Vagina (tissue), 2 donors: ENCODE measurements around the gene ACAP3.

Source experiments
- POLR2A ChIP-seq, 2 donors: fragments of 450-650 bp; IDR thresholded peaks; one replicate each; pipeline ENCODE4 v1.6.1; 2017; ENCODE audit warnings: antibody characterized with exemption in 2 of 2, mild to moderate bottlenecking in 2 of 2, moderate library complexity in 2 of 2
- POLR2AphosphoS5 ChIP-seq, 2 donors: sonication (generic); formaldehyde crosslinking; IDR thresholded peaks; one replicate each; pipeline ENCODE4 v1.9.0; 2017; ENCODE audit warnings: antibody characterized with exemption in 2 of 2, mild to moderate bottlenecking in 2 of 2, low read depth in 1 of 2; ENCODE audit not compliant: insufficient read depth in 1 of 2
- TF ChIP-seq, protein P1 (sequence below), 3 experiments: fragments of 450-650 bp in 2 of 3; fragments of 200-600 bp in 1 of 3; sonication (generic) in 1 of 3; IDR thresholded peaks; one replicate each; pipeline ENCODE4 v1.5.1; 2017 to 2019; ENCODE audit warnings: antibody characterized with exemption in 3 of 3, mild to moderate bottlenecking in 2 of 3, moderate library complexity in 2 of 3

DNA sequence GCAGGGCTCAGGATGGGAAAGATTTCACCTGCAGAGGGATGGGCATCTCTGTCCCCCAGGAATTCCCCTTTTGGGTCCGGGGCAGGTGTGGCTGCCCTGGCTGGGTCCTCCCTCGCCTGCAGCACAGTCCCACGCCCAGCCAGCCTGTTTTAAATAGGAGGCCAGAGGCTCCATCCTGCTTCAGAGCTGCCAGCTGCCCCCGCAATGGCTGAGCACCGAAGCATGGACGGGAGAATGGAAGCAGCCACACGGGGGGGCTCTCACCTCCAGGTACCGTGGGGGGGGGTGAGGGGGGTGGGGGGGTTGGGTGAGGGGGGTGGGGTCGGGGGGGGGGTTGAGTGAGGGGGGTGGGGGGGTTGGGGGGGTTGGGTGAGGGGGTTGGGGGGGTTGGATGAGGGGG is 23.9 kb downstream of the ACAP3 start:
- TF ChIP-seq, protein P1, sequence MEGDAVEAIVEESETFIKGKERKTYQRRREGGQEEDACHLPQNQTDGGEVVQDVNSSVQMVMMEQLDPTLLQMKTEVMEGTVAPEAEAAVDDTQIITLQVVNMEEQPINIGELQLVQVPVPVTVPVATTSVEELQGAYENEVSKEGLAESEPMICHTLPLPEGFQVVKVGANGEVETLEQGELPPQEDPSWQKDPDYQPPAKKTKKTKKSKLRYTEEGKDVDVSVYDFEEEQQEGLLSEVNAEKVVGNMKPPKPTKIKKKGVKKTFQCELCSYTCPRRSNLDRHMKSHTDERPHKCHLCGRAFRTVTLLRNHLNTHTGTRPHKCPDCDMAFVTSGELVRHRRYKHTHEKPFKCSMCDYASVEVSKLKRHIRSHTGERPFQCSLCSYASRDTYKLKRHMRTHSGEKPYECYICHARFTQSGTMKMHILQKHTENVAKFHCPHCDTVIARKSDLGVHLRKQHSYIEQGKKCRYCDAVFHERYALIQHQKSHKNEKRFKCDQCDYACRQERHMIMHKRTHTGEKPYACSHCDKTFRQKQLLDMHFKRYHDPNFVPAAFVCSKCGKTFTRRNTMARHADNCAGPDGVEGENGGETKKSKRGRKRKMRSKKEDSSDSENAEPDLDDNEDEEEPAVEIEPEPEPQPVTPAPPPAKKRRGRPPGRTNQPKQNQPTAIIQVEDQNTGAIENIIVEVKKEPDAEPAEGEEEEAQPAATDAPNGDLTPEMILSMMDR (IDR thresholded peaks at IDR 0.05), result no peak
- TF ChIP-seq POLR2AphosphoS5 (IDR thresholded peaks at IDR 0.05; ENCODE audit: insufficient read depth in 1 of 2, low read depth in 1 of 2) (no peak), POLR2A (IDR thresholded peaks at IDR 0.05) (no peak)
